GM12801 (cell line): Measurements from ENCODE around the gene PPM1F.

ENCODE experiments used
- TF ChIP-seq, protein P1 (sequence below): IDR thresholded peaks from one replicate; pipeline ENCODE4 v1.5.1; 2011; ENCODE audit warnings: control low read depth; ENCODE audit not compliant: insufficient read length; ENCODE audit errors: extremely low read depth

Gene PPM1F

DNA sequence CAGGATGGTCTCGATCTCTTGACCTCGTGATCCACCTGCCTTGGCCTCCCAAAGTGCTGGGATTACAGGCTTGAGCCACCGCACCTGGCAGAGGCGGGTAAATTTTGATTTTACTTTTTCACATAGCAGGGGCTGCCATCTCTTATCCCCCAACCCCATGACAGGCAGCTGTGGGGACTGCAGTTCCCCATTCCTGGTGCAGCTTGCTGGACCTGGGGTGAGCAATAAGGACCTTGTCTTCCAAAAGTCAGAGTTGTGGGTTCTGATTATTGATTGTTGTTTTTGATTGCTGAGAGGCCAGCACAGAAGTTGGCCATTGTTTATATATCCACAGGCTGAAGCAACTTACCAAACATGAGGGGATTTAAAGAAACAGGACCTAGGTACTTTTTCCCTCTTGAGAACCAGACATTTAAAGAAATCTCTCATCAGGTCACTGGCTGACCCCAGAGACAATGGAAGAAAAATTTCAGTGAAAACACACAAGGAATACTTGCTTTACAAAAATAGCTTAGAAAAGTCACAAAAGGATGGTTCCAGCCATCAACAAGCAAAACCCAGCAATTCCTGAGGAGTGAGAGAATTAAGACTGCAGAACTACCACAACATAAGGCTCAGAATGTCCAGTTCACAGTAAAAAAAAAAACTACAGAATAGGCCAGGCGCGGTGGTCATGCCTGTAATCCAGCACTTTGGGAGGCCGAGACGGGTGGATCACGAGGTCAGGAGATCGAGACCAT, 63.2 kb downstream of the PPM1F start:
- TF ChIP-seq, protein P1, sequence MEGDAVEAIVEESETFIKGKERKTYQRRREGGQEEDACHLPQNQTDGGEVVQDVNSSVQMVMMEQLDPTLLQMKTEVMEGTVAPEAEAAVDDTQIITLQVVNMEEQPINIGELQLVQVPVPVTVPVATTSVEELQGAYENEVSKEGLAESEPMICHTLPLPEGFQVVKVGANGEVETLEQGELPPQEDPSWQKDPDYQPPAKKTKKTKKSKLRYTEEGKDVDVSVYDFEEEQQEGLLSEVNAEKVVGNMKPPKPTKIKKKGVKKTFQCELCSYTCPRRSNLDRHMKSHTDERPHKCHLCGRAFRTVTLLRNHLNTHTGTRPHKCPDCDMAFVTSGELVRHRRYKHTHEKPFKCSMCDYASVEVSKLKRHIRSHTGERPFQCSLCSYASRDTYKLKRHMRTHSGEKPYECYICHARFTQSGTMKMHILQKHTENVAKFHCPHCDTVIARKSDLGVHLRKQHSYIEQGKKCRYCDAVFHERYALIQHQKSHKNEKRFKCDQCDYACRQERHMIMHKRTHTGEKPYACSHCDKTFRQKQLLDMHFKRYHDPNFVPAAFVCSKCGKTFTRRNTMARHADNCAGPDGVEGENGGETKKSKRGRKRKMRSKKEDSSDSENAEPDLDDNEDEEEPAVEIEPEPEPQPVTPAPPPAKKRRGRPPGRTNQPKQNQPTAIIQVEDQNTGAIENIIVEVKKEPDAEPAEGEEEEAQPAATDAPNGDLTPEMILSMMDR: no peak

DNA sequence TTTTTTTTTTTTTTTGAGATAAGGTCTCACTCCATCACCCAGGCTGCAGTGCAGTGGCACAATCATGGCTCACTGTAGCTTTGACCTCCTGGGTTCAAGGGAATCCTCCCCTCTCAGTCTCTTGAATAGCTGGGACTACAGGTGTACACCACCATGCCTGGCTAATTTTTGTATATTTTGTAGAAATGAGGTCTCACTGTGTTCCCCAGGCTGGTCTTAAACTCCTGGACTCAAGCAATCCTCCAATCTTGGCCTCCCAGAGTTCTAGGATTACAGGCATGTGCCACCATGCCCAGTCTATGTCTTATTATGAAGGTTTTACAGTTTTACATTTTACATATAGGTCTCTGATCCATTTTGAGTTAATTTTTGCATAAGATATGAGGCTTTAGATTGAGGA, 64.8 kb downstream of the PPM1F start:
- TF ChIP-seq, protein P1: no peak

DNA sequence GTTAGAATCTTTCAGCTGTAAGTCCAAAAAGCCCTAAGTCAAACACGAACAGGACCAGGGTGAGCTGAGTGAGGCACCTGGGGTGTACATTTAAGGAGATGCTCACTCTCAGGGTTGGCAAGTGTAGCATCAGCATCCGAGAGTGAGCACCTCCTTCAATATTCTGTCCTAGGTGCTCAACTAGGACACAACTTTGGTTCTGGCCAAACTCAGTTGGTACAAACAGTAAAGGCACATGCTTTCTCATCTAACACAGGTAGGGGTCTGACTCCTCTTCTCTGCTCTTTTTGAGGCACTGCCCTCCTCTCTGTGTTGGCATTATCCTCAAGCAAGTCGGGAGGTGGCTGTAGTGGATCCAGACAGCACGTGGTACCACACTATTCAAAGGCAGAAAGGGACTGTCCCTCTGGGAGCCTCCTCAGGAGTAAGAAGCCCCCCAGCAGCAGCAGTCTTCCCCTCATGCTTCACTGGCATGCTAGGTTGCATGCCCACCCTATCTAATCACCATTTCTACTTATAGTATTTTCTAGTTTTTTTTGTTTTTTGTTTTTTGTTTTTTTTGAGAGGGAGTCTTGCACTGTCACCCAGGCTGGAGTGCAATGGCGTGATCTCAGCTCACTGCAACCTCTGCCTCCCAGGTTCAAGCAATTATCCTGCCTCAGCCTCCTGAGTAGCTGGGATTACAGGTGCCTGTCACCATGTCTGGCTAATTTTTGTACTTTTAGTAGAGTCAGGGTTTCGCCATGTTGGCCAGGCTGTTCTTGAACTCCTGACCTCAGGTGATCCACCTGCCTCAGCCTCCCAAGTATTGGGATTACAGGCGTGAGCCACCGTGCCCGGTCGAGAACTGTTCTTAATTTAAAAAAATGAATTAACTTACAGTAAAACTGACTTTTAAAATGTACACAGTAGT, 70.6 kb downstream of the PPM1F start:
- TF ChIP-seq, protein P1: no peak

DNA sequence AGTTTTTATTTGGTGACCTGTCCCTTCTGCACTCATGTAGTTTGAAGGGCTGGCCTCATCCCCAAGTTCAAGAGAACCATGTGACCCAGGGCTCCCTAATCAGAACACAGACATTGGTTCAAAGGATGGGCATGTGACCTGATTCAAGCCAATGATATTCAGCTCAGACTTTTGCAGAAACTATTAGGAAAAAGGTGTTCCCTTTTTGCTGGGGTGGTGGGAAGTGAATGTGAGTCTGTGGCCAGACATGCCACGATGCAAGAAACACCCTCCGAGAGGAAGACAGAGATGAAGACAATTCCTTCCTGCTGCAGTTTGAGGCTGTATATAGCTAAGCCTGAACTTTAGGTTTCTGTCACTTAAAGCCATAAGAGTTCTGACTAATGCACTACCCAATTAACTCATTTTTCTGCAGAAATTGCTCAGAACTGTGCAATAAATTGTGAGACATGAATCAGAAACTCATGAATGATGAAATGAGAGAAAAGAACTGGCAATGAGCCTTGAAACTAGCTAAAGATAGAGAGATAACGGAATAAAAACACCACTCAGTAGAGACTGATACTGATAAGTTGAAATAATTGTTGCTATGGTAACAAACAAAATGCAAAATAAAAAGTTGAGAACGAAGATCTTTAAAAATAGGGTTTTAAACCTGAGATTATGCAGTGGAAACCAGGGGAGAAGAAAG, 76.0 kb downstream of the PPM1F start:
- TF ChIP-seq, protein P1: no peak

DNA sequence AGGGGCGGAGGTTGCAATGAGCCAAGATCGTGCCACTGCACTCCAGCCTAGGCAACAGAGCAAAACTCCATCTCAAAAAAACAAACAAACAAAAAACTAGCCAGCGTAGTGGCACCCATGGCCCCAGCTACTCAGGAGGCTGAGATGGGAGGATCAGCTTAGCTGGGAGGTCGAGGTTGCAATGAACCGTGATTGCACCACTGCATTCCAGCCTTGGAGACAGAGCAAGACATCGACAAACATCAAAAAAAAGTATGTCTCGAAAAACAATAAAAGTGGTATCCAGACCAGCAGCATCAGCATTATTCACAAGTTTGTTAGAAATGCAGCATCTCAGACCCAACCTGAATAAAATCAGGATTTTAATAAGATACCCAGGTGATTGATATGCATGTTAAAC, 79.0 kb downstream of the PPM1F start:
- TF ChIP-seq, protein P1: no peak
